ENCODE results near the gene BCR. TPM values are rescaled to one million over a fixed set of nuclear protein-coding genes. Genes with fewer than 3 reads are reported as not detected.

BCR gene
- polyA plus RNA-seq, 1 donor (not counting 4 experiments of a cell fraction or from before 2014, with no cell fraction given) = 25.8 TPM

GRCh38 chr22:23140385-23140784, 39.9 kb upstream of the BCR start:
- Histone ChIP-seq H2AFZ (ENCODE audit: control insufficient read depth, low read length) (no peak overlapping the region), H3K27ac (ENCODE audit: control insufficient read depth, insufficient read depth, low read length) (no peak overlapping the region), H3K27me3 (ENCODE audit: control insufficient read depth, extremely low read depth, insufficient read depth, low read length) (no peaks in the 10 kb centered on the region), H3K9me3 (ENCODE audit: control insufficient read depth, low read depth, low read length) (no peaks in the 10 kb centered on the region), H3K4me1 (ENCODE audit: control insufficient read depth, extremely low read depth, insufficient read depth, low read length) (peaks cover 30% of the 10 kb centered on the region), H3K36me3 (ENCODE audit: control insufficient read depth in 2 of 2, extremely low read depth in 1 of 2, insufficient read depth in 2 of 2, low read length in 2 of 2) (no peaks in the 10 kb centered on the region), H3K79me2 (ENCODE audit: control insufficient read depth, insufficient read depth, low read length) (no peaks in the 10 kb centered on the region), H3K4me3 (ENCODE audit: control insufficient read depth in 2 of 3, extremely low read depth in 1 of 3, insufficient read depth in 2 of 3, low read depth in 1 of 3, low read length in 3 of 3) (no peak overlapping the region), H4K20me1 (ENCODE audit: control insufficient read depth, extremely low read depth, insufficient read depth, low read length) (no peaks in the 10 kb centered on the region), H3K4me2 (ENCODE audit: control insufficient read depth, extremely low read depth, insufficient read depth, low read depth, low read length) (no peak overlapping the region), H3K9ac (ENCODE audit: control insufficient read depth, extremely low read depth, insufficient read depth, low read length) (no peak overlapping the region), H3K9me1 (ENCODE audit: control insufficient read depth, extremely low read depth, insufficient read depth, low read length) (no peaks in the 10 kb centered on the region)
- FAIRE-seq = no peak
- no peak for TF ChIP-seq EZH2 (IDR thresholded peaks at IDR 0.05; ENCODE audit: low read length)
- TF ChIP-seq CTCF (optimal IDR thresholded peaks at IDR 0.05 in 1 of 3, IDR thresholded peaks at IDR 0.05 in 1 of 3, conservative IDR thresholded peaks at IDR 0.05 in 1 of 3; ENCODE audit: extremely low read depth in 1 of 3, insufficient read depth in 2 of 3, low read length in 3 of 3) = no peak
- DNase-seq (ENCODE audit: low read depth, low spot score) = no peak
- dilution Hi-C loops (cut with MboI; ENCODE audit: extremely low pct_ligation_motif_present, low sequenced_read_pairs) = no loop called here

- Histone ChIP-seq H3K4me1 (ENCODE audit: control insufficient read depth, extremely low read depth, insufficient read depth, low read length) (peaks cover 39% of the 10 kb centered on the region), H3K27ac (ENCODE audit: control insufficient read depth, insufficient read depth, low read length) (peak overlapping the region; percentile 55), H3K4me3 (ENCODE audit: control insufficient read depth in 2 of 3, extremely low read depth in 1 of 3, insufficient read depth in 2 of 3, low read depth in 1 of 3, low read length in 3 of 3) (no peak overlapping the region), H3K27me3 (ENCODE audit: control insufficient read depth, extremely low read depth, insufficient read depth, low read length) (no peaks in the 10 kb centered on the region), H2AFZ (ENCODE audit: control insufficient read depth, low read length) (no peak overlapping the region), H3K4me2 (ENCODE audit: control insufficient read depth, extremely low read depth, insufficient read depth, low read depth, low read length) (peak overlapping the region; percentile 95), H3K79me2 (ENCODE audit: control insufficient read depth, insufficient read depth, low read length) (no peaks in the 10 kb centered on the region), H3K36me3 (ENCODE audit: control insufficient read depth in 2 of 2, extremely low read depth in 1 of 2, insufficient read depth in 2 of 2, low read length in 2 of 2) (no peaks in the 10 kb centered on the region), H3K9ac (ENCODE audit: control insufficient read depth, extremely low read depth, insufficient read depth, low read length) (no peak overlapping the region), H4K20me1 (ENCODE audit: control insufficient read depth, extremely low read depth, insufficient read depth, low read length) (no peaks in the 10 kb centered on the region), H3K9me1 (ENCODE audit: control insufficient read depth, extremely low read depth, insufficient read depth, low read length) (no peaks in the 10 kb centered on the region), H3K9me3 (ENCODE audit: control insufficient read depth, low read depth, low read length) (no peaks in the 10 kb centered on the region)
- no peak for FAIRE-seq
- dilution Hi-C loops (cut with MboI; ENCODE audit: extremely low pct_ligation_motif_present, low sequenced_read_pairs) = no loop called here
- no peak for DNase-seq (ENCODE audit: low read depth, low spot score)
- TF ChIP-seq EZH2 (IDR thresholded peaks at IDR 0.05; ENCODE audit: low read length) (no peak), CTCF (optimal IDR thresholded peaks at IDR 0.05 in 1 of 3, IDR thresholded peaks at IDR 0.05 in 1 of 3, conservative IDR thresholded peaks at IDR 0.05 in 1 of 3; ENCODE audit: extremely low read depth in 1 of 3, insufficient read depth in 2 of 3, low read length in 3 of 3) (no peak)
Observed at GRCh38 chr22:23142546-23143105, 37.7 kb upstream of the BCR start.
